A673 (cell line): ENCODE data around the gene APOO. TPM values are rescaled to one million over a fixed set of nuclear protein-coding genes. Genes with fewer than 3 reads are reported as not detected.

Source experiments
- BruUV-seq: library from RNA; stranded (reverse); fragments of 400-500 nt; replicated peaks from 2 replicates; lab custom pipeline; 2021; lab: Mats Ljungman, UMichigan
- CTCF ChIA-PET: fragments of 300-600 bp; sonication (Branson Sonifier 250); formaldehyde crosslinking; loops from one replicate; lab custom pipeline; 2022; ENCODE audit warnings: antibody characterized with exemption; lab: Charles Lee
- POLR2A ChIA-PET: fragments of 300-600 bp; sonication (Branson Sonifier 250); formaldehyde crosslinking; loops from one replicate; lab custom pipeline; 2022; ENCODE audit warnings: antibody characterized with exemption; ENCODE audit not compliant: low non-redundant PET; lab: Charles Lee
- DNase-seq: peaks from one replicate; pipeline ENCODE4 v3.0.0-alpha.2; 2015; ENCODE audit warnings: low spot score
- H3K27ac ChIP-seq: fragments of 200-600 bp; sonication (generic); 2 replicates; pipeline ENCODE4 v1.5.1; 2016; ENCODE audit warnings: mixed run types, low read depth, mild to moderate bottlenecking, mixed read lengths, antibody characterized with exemption, low read length; ENCODE audit not compliant: poor library complexity, severe bottlenecking
- H3K27me3 ChIP-seq: fragments of 200-600 bp; sonication (generic); replicated peaks from 2 replicates; pipeline ENCODE4 v1.6.1; 2017; ENCODE audit warnings: mixed run types, low read depth, mild to moderate bottlenecking, mixed read lengths, antibody characterized with exemption, low read length; ENCODE audit not compliant: insufficient read depth, poor library complexity
- H3K36me3 ChIP-seq: fragments of 200-600 bp; sonication (generic); 2 replicates; pipeline ENCODE4 v1.6.1; 2016; ENCODE audit warnings: mixed run types, mild to moderate bottlenecking, mixed read lengths, antibody characterized with exemption, low read length; ENCODE audit not compliant: insufficient read depth, poor library complexity, severe bottlenecking
- H3K4me1 ChIP-seq: fragments of 200-600 bp; sonication (generic); 2 replicates; pipeline ENCODE4 v1.6.1; 2017; ENCODE audit warnings: mixed run types, mild to moderate bottlenecking, mixed read lengths, antibody characterized with exemption, low read length; ENCODE audit not compliant: insufficient read depth, poor library complexity, severe bottlenecking
- H3K4me3 ChIP-seq: fragments of 200-600 bp; sonication (generic); 2 replicates; pipeline ENCODE4 v1.5.1; 2016; ENCODE audit warnings: low read depth, mixed run types, mild to moderate bottlenecking, mixed read lengths, low read length; ENCODE audit not compliant: poor library complexity, severe bottlenecking
- H3K9me3 ChIP-seq: fragments of 200-600 bp; sonication (generic); 2 replicates; pipeline ENCODE4 v1.6.1; 2016; ENCODE audit warnings: mixed run types, low read depth, mild to moderate bottlenecking, mixed read lengths, antibody characterized with exemption, low read length; ENCODE audit not compliant: poor library complexity, severe bottlenecking
- CTCF ChIP-seq: fragments of 300-800, 200-600 bp; sonication (generic); conservative IDR thresholded peaks from 2 replicates; pipeline ENCODE4 v1.5.1; 2017; ENCODE audit warnings: low read depth, mild to moderate bottlenecking, antibody characterized with exemption, low read length, moderate library complexity, mixed read lengths
- EZH2 ChIP-seq: fragments of 200-600 bp; sonication (generic); IDR thresholded peaks from 2 replicates; pipeline ENCODE4 v1.6.1; 2017; ENCODE audit warnings: borderline replicate concordance, low read depth, mild to moderate bottlenecking, mixed read lengths, antibody characterized with exemption, low read length; ENCODE audit not compliant: poor library complexity, severe bottlenecking
- intact Hi-C: fragments of 100-400 bp; cut with micrococcal nuclease; formaldehyde crosslinking; loops from one replicate; pipeline ENCODE4 v1.10.0; 2022; ENCODE audit not compliant: unreplicated experiment
- total RNA-seq: library from RNA; stranded (reverse); gene quantifications from 2 replicates; pipeline ENCODE4 v1.2.3, GENCODE V29; 2021

Gene APOO
- total RNA-seq, 1 experiment from 2014 or later, result 79.0 TPM

GRCh38 chrX:23854945-23855344 lies 52.8 kb downstream of the APOO start:
- TF ChIP-seq CTCF (no peak), EZH2 (no peak)
- Histone ChIP-seq H3K9me3 (no peaks in the 10 kb centered on the region), H3K27me3 (no peaks in the 10 kb centered on the region), H3K36me3 (no peaks in the 10 kb centered on the region), H3K4me3 (no peak overlapping the region), H3K27ac (no peak overlapping the region), H3K4me1 (no peaks in the 10 kb centered on the region)
- ChIA-PET POLR2A (no interaction called here), CTCF (no interaction called here)
- no peak for DNase-seq
- intact Hi-C loops, result no loop called here
- no TSS peak for BruUV-seq

- H3K27ac ChIP-seq, result no peak overlapping the region
- DNase-seq, result no peak
- H3K4me1 ChIP-seq, result no peaks in the 10 kb centered on the region
- intact Hi-C loops, result no loop called here
- TF ChIP-seq CTCF (no peak), EZH2 (no peak)
- no peaks in the 10 kb centered on the region for H3K27me3 ChIP-seq
- BruUV-seq, result no TSS peak
- ChIA-PET CTCF (no interaction called here), POLR2A (no interaction called here)
- no peak overlapping the region for H3K4me3 ChIP-seq
- no peaks in the 10 kb centered on the region for H3K9me3 ChIP-seq
- no peaks in the 10 kb centered on the region for H3K36me3 ChIP-seq
These were observed 53.6 kb downstream of the APOO start for GRCh38 chrX:23854122-23854521.

GRCh38 chrX:23851544-23851943 lies 56.2 kb downstream of the APOO start:
- DNase-seq, result no peak
- Histone ChIP-seq H3K27ac (no peak overlapping the region), H3K27me3 (no peaks in the 10 kb centered on the region), H3K4me1 (no peaks in the 10 kb centered on the region), H3K4me3 (no peak overlapping the region), H3K36me3 (no peaks in the 10 kb centered on the region), H3K9me3 (no peaks in the 10 kb centered on the region)
- TF ChIP-seq CTCF (no peak), EZH2 (no peak)
- no TSS peak for BruUV-seq
- ChIA-PET CTCF (no interaction called here), POLR2A (no interaction called here)
- intact Hi-C loops, result no loop called here
